ENCODE data around the gene FZD4.

The FZD4 gene

DNA sequence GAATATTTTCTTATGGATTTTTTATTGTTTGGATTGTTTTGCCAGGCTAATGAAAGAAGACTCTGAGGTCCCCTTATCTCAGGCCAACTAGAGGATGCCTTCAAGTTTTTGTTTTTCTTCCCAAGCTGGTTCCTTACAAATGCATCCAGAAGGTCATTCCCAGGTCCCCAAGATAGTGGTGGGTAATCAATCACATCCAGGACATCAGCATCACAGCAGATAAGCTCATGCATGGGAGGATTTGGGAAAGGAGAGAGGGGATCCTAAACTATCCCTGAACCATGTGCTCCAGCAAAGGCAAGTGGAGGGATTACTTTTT, 20.7 kb downstream of the FZD4 start:
- H3K4me3 ChIP-seq: no peak overlapping the region
- H3K27ac ChIP-seq: peak overlapping the region in 1 of 2 donors; percentile 19
- no peak for DNase-seq (ENCODE audit: low spot score)
- TF ChIP-seq, protein P1, sequence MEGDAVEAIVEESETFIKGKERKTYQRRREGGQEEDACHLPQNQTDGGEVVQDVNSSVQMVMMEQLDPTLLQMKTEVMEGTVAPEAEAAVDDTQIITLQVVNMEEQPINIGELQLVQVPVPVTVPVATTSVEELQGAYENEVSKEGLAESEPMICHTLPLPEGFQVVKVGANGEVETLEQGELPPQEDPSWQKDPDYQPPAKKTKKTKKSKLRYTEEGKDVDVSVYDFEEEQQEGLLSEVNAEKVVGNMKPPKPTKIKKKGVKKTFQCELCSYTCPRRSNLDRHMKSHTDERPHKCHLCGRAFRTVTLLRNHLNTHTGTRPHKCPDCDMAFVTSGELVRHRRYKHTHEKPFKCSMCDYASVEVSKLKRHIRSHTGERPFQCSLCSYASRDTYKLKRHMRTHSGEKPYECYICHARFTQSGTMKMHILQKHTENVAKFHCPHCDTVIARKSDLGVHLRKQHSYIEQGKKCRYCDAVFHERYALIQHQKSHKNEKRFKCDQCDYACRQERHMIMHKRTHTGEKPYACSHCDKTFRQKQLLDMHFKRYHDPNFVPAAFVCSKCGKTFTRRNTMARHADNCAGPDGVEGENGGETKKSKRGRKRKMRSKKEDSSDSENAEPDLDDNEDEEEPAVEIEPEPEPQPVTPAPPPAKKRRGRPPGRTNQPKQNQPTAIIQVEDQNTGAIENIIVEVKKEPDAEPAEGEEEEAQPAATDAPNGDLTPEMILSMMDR (IDR thresholded peaks at IDR 0.05): no peak

DNA sequence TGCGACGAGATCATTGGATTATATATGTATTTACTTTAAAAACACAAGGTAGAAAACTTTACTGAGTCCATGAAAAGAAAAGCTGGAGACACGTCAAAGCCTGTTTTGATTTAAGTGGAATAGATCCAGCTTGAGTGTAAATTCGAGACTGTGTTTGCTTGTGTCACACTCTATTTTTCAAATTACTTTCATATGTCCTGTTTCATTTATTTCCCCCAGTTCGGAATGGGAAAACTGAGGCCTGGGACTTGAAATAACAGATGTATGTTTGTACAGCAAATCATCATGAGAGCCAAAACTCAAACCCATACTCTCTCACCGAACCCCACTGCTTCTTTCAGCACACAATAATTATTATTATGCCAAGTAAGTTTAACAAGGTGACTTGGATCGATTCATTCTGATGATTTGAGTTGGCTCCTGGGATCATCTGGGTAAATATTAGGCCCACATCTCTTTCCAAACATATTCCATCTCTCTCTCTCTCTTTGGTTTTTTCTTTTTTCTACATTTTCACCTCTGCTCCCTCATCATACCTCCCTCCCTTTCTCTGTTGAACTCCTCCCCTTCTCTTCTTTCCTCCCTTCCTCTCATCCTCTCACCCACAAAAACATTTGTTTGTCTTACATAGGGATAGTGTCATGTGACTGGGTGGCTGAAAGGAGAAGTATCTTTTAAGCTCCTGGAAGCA, 21.2 kb downstream of the FZD4 start:
- Histone ChIP-seq H3K4me3 (no peak overlapping the region), H3K27ac (peak overlapping the region; percentile 12 to 19)
- TF ChIP-seq, protein P1 (IDR thresholded peaks at IDR 0.05): no peak
- DNase-seq (ENCODE audit: low spot score): no peak

DNA sequence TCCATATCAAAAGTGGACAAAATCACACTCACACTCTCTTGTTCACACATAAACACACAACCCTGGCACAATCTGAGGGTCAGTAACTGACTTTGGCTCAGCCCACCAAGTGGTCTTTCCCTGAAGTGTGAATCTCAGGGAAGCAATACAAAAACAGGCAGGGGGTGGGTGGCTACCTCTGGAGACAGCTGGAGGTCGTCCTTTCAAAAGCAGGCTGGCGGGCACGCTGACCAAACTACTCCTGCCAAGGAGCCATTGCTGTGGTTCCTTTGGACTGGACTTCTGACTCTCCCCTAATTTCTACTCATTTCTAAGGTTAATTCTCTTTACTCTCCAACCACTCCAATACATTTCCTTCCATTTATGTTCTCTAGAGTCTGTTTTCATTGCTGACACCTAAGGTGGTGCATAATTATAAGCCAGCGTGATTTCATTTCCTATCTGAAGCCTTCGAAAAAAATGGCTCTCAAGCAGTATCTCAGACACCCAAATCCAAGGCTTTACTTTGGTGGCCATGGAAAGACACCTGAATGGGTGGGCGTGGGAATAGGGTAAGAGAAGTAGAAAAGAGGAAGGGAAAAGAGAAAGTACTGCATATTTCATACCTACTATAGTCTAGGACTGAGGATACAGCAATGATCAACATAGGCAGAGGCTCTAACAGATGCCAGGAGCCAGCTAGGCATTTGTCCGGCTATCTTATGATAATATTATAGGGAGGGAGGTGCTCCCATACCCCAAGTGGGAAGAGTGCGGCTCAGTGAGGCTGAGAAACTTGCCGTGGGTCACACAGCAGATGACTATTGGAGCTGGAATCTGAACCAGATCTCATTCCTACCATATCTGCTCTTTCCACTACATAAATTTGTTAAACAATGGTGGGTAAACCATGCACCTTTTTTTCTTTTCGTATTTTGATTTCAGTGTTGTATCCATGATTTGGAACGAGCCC, 22.0 kb downstream of the FZD4 start:
- peak overlapping the region; percentile 19 to 63 for H3K27ac ChIP-seq

DNA sequence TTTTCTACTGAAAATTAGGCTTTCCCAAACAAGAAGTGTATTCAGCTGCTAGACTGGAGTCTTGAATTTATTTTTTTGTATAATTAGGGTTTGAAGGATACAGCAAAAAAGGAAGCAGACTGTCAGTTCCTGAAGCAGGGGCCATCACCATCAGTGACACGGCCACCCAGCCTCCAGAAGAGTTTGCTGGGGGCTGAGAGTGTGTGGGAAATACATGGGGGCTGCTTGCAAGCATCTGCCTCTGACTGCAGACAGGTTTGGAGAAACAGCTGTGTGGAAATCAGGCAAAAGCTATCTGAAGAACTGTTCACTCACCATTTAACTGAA, 23.0 kb downstream of the FZD4 start:
- TF ChIP-seq, protein P1 (IDR thresholded peaks at IDR 0.05): no peak
- H3K4me3 ChIP-seq: no peak overlapping the region
- no peak for DNase-seq (ENCODE audit: low spot score)
- peak overlapping the region; percentile 3 to 66 for H3K27ac ChIP-seq

More for the DNA sequence above, 22.0 kb downstream of the FZD4 start:
- TF ChIP-seq, protein P1 (IDR thresholded peaks at IDR 0.05): no peak
- DNase-seq (ENCODE audit: low spot score): no peak
- no peak overlapping the region for H3K4me3 ChIP-seq

DNA sequence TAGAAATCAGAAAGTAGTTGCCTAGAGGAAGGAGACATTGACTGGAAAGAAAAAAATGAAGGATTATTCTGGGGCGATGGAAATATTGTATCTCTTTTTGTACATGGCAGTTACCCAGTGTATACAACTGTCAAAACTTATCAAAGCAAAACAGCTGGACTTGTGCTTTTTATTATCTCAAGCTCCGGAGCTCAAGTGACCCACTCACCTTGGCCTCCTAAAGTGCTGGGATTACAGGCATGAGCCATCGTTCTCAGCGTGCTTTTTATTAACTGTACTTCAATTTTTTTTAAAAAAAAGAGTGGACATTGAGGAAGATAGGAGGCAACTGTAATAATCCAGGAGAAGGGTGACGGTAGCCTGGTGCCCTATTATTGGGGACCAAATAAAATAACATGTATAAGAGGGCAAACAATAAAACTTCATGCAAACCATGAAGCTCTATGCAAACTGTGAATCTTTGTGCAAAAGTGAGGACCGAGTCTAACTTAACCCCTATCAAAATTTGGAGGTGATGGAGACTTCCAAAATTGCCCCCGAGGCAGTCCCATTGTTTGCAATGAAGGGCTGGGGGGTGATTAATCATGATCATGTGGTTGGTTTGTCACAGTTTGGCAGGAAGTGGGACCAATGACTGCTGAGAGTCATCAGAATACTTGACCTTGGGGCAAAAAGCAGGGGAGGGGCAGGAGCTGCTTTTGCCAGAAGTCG, 23.5 kb downstream of the FZD4 start:
- TF ChIP-seq, protein P1 (IDR thresholded peaks at IDR 0.05): no peak
- no peak for DNase-seq (ENCODE audit: low spot score)
- Histone ChIP-seq H3K27ac (peak overlapping the region; percentile 3 to 66), H3K4me3 (no peak overlapping the region)

DNA sequence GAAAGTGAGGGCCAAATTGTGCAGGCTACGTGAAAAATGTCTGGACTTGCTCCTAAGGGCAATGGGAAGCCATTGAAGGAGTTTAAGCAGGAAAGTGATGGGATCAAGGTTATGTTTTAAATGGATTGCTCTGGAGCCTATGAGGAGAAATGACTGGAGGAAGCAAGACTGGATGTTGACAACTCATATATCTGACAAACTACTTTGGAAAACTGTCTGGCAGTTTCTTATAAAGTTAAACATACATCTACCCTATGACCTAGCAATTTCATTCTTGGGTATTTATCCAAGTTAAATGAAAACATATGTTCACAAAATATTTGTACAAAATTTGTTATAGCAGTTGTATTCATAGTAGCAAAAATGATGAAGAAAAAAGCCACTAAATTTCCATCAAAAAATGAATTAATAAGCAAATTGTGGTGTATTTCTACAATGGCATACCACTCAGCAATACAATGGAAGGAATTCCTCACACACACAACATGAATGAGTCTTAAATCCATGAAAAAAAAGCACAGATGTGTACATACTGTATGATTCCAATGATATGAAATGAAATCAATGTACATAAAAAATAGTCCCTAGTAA, 24.1 kb downstream of the FZD4 start:
- Histone ChIP-seq H3K27ac (peak overlapping the region in 1 of 2 donors; percentile 66), H3K4me3 (no peak overlapping the region)
- TF ChIP-seq, protein P1 (IDR thresholded peaks at IDR 0.05): no peak
- DNase-seq (ENCODE audit: low spot score): no peak
